Stimulated activated CD4-positive, alpha-beta T cell treated with anti-CD3 and anti-CD28 coated beads, TNF-alpha, amount 100 ng/mL, for 4 hours (primary cell): ENCODE measurements around the gene UST.

ENCODE experiments used
- DNase-seq, 3 experiments: peaks; one replicate each; pipeline ENCODE4 v3.0.0-alpha.2; 2020; ENCODE audit warnings: low read depth in 3 of 3

Gene UST

GRCh38 chr6:148746363-148747144 is at the start of gene UST:
UST (plus strand) TSS chr6:148747030; CDS start chr6:148747431, 401 bp downstream.
- peak in 2 of 3 experiments; percentile 21 to 27 for DNase-seq

GRCh38 chr6:148697895-148698440 is 48.9 kb upstream of the UST start:
- DNase-seq = no peak

- no peak for DNase-seq
These were observed 48.1 kb upstream of the UST start for GRCh38 chr6:148698671-148699180.

- no peak for DNase-seq
These were observed 46.6 kb upstream of the UST start for GRCh38 chr6:148700047-148700715.

GRCh38 chr6:148700741-148701311 is 46.0 kb upstream of the UST start:
- DNase-seq = no peak

- no peak for DNase-seq
These were observed 45.5 kb upstream of the UST start for GRCh38 chr6:148701375-148701774.

GRCh38 chr6:148703900-148704299 is 42.9 kb upstream of the UST start:
- DNase-seq = no peak

GRCh38 chr6:148704400-148705246 is 42.2 kb upstream of the UST start:
- no peak for DNase-seq

GRCh38 chr6:148708707-148709106 is 38.1 kb upstream of the UST start:
- no peak for DNase-seq

GRCh38 chr6:148709577-148709976 is 37.3 kb upstream of the UST start:
- no peak for DNase-seq

- DNase-seq = no peak
These were observed 34.8 kb upstream of the UST start for GRCh38 chr6:148711833-148712654.

GRCh38 chr6:148713033-148713738 is 33.6 kb upstream of the UST start:
- no peak for DNase-seq

GRCh38 chr6:148713921-148714320 is 32.9 kb upstream of the UST start:
- DNase-seq = no peak

GRCh38 chr6:148716811-148717210 is 30.0 kb upstream of the UST start:
- no peak for DNase-seq

- no peak for DNase-seq
These were observed 26.4 kb upstream of the UST start for GRCh38 chr6:148720406-148720805.

GRCh38 chr6:148720897-148721296 is 25.9 kb upstream of the UST start:
- no peak for DNase-seq

GRCh38 chr6:148723484-148723883 is 23.3 kb upstream of the UST start:
- no peak for DNase-seq

GRCh38 chr6:148724428-148724827 is 22.4 kb upstream of the UST start:
- no peak for DNase-seq

- no peak for DNase-seq
These were observed 19.7 kb upstream of the UST start for GRCh38 chr6:148727104-148727503.

- no peak for DNase-seq
These were observed 10.8 kb upstream of the UST start for GRCh38 chr6:148735989-148736388.
